GM19455 (cell line): ENCODE measurements around the gene BCAS3.

Experiments used
- ATAC-seq: cut with Tn5 transposase; IDR thresholded peaks from one replicate; pipeline ENCODE4 v1.9.1; 2021; ENCODE audit not compliant: unreplicated experiment

The BCAS3 gene

DNA sequence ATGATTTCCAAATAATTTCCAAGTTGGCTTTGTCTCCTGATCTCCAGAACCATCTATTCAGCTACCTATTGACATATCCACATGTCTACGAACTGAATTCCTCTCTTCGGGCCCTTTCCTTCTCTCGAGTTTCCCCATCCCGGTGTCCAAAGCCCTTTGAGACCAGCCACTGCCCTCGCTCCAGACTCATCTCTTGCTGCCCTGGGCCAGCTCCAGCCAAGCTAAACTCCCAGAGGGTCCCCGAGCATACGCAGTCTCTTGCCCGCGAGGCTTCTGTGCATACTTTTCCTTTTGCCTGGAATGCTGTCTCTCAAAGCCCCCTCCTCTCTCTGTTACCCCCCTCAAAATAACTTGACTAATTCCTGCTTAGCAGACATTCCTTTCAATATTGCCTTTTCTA lies 694.8 kb downstream of the BCAS3 start:
- no peak for ATAC-seq

DNA sequence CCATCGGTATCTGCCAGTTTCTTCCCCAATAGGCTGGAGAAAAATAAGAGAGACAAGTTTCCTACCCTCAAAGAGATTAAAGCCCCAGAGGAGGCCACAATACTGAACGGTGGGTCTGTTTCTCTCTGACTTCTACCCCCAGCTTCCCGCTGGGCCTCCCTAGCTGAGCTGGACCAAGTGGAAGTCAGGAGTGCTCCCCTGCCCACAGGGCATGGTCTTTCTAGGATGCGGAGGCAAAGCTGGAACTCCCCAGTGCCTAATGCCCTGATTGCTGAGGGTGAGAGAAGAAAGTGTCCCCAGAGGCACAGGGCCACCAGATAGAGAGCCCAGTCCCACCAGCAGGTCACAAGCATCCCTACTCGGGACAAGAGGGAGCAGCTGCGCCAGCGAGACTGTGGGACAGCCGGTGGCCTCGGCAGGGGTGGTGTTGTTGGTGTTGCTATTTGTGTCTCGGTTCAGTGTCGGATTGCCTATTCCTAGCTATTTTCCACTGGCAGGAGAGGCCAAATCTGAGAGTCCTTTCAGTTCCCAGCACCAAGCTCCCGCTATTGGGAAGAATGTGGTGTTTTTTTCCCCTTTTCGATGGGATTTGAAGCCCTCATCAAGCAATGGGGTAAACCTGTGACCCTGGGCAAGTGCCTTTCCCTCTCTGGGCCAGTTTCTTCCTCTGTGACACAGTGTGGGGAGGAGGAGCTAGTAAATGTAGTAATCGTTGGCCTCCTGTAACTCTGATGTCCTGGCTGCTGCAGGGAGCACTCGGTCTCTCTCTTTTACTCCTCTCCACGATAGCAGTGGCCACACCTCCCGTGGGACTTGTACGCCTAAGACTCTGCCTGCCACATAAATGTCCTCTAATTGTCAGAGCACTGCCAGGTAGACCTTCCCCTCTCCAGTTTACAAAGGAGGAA lies 699.5 kb downstream of the BCAS3 start:
- no peak for ATAC-seq

GRCh38 chr17:61378658-61379456 lies 701.2 kb downstream of the BCAS3 start:
- ATAC-seq = no peak

GRCh38 chr17:61379457-61380216 lies 702.0 kb downstream of the BCAS3 start:
- no peak for ATAC-seq

- no peak for ATAC-seq
These were observed 702.7 kb downstream of the BCAS3 start for GRCh38 chr17:61380217-61380835.

DNA sequence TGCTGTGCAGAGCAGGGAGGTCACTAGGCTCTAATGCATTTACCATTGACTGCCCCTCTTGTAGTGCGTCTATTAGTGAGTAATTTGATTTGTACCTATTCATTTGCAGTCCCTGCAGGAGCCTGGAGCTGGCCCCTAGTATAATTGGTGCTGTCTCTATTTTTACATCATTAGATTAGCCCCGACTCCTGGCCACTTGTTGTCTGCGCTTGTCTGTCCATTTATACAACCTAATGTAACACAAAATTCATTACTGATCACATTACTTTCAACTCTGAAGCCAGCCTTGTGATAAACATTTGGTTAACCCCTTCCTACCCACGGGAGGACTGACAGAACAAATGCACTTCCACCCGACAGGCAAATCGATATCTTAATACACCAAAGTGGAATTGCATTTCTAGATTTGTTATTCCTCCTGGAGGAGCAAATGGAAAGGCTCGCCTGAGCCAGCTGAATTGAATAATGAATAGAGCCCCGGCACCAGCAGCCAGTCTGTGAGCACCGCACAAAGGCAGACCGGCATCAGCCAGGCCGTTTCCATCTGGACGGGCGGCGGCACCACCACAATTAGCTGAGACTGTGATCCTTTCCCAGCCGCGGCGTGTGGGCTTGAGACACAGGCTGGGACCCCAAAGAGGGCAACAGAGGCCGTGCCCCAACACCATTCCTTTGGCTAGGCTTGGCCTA lies 703.3 kb downstream of the BCAS3 start:
- ATAC-seq = no peak

DNA sequence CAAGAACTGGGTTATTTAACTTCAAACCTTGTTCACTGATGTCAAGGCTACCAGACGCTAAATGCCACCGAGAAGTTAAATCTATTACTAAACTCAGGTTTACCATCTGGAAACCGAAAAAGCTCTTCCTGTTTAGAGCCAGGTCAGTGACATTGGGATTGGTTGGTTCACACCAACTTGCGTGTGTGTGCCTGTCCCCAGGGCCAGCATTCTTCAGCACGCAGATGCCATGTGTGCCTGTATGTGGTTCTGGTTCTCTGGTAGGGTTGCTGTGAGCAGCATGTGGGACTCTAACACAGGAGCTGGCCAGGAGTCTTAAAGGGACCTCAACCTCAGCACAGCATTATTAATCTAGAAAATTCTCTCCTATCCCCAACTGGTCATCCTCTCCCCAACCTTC lies 703.9 kb downstream of the BCAS3 start:
- no peak for ATAC-seq

DNA sequence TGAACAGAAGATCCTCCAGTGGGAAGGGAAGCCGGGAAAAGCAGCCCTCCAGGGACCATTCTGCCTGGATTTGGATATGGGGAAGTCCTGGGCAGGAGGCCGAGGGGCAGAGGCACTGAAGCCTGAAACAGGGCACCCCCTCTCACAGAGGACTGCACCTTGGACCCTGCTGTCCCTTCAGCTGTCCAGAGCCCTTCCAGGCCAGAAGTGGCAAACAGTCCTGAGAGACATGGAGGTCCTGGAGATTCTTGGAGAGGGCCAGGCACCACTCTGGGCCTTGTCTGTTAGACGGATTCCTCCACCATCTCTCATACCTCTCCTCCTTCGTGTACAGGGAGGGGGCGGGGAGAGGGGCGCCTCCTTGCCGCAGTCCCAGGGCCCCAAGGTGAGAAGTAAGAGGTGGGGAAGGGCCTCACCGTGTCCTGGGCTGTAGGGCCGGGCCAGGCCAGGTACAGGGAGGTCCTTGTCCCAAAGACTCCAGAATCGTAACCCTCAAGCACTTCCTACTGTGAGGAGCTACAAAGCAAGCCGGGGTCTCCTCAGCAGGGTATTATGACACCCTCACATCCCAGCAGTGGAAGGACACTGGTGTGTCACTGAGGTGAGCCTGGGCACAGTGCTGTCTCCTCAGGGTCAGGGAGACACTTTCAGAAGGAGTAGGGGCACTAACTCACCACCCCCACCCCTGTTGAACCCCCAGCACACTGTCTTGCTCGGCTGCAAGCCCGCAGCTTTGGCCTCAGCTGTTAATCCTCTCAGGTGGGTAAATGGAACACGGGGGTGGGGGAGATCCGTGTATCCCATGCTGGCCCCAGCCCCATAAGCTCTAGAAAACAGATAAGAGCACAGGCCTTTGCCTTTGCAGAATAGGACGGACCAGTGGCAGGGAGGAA lies 705.4 kb downstream of the BCAS3 start:
- ATAC-seq = no peak

DNA sequence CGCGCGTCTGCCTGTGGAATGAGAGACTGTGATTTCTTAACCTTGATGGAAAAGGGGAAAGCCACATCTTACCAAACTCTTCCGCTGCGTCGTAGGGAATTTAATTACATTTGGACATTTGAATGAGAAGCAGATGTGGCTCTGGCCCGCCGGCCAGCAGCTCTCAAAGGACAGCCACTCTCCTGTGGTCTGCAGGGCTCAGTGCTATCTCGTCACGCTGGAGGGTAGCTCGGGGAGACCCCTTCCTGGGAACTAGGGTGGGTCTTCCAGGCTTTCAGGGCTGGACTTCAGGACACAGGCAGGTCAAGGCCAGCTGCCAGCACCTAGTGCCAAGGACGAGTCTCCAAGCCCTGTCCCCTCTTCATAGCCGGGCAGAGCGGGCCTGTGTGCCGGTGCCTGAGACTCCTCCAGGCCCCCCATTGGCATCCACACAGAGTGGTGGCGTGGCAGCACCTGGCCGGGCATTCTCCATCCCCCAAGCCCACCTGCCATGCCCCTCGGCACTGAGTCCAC lies 706.1 kb downstream of the BCAS3 start:
- no peak for ATAC-seq

DNA sequence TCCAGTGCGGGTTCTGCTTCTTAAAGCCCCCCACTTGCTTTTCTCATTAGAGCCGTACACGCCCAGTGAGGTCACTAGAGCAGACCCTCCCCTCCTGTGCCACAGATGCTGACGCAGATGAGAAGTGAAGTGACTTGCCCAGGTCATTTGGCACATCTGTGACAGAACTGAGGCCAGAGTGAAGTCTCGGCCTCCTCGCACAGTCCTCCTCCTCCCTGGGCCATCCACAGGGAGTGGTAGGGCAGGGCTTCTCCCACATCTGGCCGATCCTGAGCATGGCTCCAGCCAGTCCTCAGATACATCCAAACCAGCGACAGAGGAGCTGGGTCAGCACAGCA lies 706.7 kb downstream of the BCAS3 start:
- ATAC-seq = no peak

DNA sequence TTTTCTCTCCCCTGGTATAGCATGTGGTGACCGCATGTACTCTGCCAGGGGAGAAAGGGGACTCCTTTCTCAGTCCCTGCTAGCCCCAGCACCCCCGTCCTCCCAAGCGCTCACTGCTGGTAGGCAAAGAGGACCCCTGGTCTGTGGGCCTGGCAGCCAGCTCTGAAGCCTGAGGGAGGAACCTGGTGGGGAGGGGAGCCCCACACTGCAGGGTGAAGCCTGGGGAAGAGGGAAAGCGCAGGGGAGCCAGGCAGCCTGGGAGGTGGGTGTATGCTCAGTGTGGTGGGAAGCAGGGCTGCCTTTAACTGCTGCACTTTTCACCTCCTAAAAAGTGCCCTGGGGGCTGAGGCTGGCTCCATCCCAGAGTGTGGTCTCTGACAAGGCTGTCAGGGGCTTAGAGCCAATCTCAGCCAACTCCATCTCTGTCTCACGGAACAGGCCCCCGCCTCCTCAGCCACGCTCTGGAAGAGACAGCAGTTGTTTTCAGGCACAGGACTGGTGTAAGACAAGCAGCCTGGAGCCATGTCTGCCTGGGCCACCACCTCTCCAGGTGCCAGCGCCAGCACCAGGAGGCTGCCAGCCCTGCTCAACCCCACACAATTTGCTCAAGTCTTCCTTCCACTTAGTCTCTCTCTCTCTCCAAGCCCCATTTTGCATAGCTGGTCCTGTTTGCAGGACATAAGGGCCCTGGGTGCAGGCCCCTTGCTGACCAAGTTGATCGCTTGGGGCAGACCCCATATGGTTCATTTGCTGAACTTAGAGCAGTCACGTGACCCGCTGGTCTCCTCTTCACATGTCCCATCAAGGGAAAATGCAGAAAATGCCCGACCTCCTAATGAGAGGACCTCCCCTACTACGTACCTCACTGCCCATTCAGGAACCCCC lies 707.3 kb downstream of the BCAS3 start:
- ATAC-seq = no peak

DNA sequence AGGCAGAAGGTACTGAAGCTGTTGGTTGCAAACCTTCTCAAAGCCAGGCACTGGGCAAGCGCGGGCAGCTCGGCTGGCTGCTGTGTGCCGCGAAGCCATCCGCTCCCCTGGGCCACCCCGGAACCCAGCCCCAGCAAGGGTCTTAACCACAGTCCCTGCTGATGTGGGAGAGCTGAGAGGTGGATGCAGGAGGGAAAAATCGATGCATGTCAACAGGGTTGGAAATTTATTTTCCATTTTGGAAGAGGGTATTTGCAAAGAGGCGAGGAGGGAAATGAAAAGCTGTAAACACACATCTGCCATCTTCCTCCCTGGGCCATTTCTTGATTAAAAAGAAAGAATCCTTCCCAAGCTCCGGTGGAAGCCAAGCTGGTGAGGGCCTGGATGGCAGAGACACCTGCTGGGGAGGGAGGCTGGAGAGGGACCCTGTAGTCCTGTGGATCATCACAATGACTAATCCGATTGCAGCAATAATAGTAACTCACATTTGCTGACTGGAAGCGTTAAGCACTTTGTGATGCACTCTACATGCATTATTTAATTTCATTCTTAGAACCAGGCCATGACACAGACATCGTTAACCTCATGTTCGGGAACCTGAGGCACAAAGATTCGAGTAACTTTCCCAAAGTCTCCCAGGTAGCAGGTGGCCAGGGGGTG lies 708.1 kb downstream of the BCAS3 start:
- no peak for ATAC-seq

DNA sequence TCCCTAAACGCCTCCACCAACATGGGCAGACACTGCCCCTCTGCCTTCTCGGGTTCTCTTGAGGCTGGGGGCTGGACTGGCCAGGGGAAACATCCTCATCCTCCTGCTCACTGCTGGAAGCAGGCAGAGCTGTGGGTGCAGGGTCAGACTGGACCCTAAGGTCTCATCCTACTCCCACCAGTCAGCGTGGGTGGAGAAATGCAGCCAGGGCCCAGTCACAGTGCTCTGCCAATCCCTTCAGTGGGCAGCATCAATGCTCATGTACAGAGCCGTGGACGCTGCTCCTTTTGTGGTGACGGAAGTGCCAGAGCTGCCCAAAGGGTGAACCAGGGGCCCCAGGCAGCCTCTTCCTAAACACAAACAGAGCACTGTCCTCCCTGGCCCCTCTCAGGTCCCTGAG lies 708.6 kb downstream of the BCAS3 start:
- ATAC-seq = no peak

DNA sequence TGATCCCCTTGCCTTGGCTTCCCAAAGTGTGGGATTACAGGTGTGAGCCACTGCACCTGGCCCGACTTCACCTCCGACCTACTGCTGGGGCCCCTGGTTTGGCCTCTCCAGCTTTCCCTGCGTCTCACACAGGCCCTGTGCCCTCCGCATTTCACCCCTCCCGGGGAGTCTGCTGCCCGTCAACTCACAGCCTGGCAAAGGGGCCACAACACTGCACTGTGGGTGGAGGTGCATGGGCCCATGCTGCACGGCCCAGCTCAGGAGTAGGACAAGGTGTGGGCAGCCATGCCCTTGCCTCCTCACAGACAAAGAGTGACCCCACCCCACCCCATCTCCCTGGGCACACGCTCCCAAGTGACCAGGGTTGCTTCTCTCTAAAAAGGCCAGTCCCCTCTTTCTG lies 709.4 kb downstream of the BCAS3 start:
- ATAC-seq = no peak

- ATAC-seq = no peak
These were observed 710.1 kb downstream of the BCAS3 start for GRCh38 chr17:61387511-61388305.

DNA sequence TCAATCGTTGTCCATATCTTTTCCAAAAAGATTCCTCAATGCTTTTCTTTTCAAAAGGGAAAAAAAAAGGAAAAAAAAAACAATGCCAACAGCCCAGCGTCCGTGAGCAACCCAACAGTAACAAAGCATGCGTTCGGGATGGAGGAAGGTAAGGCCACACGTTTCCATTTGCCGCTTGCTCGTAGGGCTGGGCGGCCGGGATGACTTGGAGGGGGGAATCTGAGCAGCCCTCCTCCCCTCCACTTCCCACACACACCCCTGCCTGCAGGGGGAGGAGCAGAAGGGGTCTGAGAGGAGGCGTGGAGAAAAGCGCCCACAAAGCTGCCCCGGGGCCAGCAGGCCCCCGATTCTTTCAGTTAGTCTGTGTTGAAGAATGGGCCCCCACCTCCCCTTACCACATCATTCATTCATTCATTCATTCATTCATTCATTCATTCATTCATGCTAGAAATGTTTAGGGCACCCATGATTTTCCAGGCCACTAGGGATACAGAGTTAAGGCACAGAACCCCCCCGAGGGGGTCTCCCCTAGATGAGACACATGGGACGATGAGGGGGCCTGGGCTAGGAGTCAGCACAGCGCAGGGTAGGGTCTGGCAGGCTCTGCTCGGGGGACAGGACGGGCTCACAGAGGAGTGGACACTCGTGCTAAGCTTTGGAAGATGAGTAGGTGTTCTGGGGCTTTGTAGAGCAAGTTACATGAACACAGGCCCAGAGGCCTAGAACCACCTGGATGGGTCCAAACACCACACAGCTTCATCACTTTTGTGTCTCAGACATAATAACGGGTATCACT lies 711.1 kb downstream of the BCAS3 start:
- ATAC-seq = no peak
